NCI-H510A treated with DMSO at 0.1 percent for 48 hours (cell line): ENCODE data around the gene VIPR2.
"Not testable (repeated sequence)": the region's sequence is repeated elsewhere in the genome, so short reads cannot be mapped to it uniquely, and the experiment has no call there.

Source experiments
- DNase-seq: peaks from one replicate; lab custom pipeline; 2025; lab: John Stamatoyannopoulos, UW

VIPR2 gene

GRCh38 chr7:159008417-159008816 is 136.2 kb downstream of the VIPR2 start:
- no peak for DNase-seq

GRCh38 chr7:159007996-159008389 is 136.7 kb downstream of the VIPR2 start:
- DNase-seq = no peak

GRCh38 chr7:159007364-159007995 is 137.2 kb downstream of the VIPR2 start:
- DNase-seq = no peak

GRCh38 chr7:159006610-159007130 is 138.0 kb downstream of the VIPR2 start:
- no peak for DNase-seq

GRCh38 chr7:159006022-159006609 is 138.6 kb downstream of the VIPR2 start:
- DNase-seq = not testable (repeated sequence)

- no peak for DNase-seq
Observed at GRCh38 chr7:159005618-159006017, 139.0 kb downstream of the VIPR2 start.

GRCh38 chr7:159004411-159004810 is 140.3 kb downstream of the VIPR2 start:
- DNase-seq = no peak

GRCh38 chr7:159001811-159002210 is 142.9 kb downstream of the VIPR2 start:
- no peak for DNase-seq

- DNase-seq = no peak
Observed at GRCh38 chr7:159000859-159001435, 143.7 kb downstream of the VIPR2 start.

GRCh38 chr7:159000070-159000469 is 144.6 kb downstream of the VIPR2 start:
- no peak for DNase-seq

- DNase-seq = no peak
Observed at GRCh38 chr7:158999496-158999895, 145.2 kb downstream of the VIPR2 start.

GRCh38 chr7:158998261-158998660 is 146.4 kb downstream of the VIPR2 start:
- not testable (repeated sequence) for DNase-seq

- peak; percentile 23 for DNase-seq
Observed at GRCh38 chr7:158997471-158997870, 147.2 kb downstream of the VIPR2 start.

- no peak for DNase-seq
Observed at GRCh38 chr7:158997110-158997453, 147.6 kb downstream of the VIPR2 start.

GRCh38 chr7:158996214-158997109 is 148.2 kb downstream of the VIPR2 start:
- no peak for DNase-seq

- DNase-seq = no peak
Observed at GRCh38 chr7:158995514-158995913, 149.2 kb downstream of the VIPR2 start.

- DNase-seq = no peak
Observed at GRCh38 chr7:158994687-158995086, 150.0 kb downstream of the VIPR2 start.

- no peak for DNase-seq
Observed at GRCh38 chr7:158993591-158993990, 151.1 kb downstream of the VIPR2 start.

GRCh38 chr7:158992759-158993158 is 151.9 kb downstream of the VIPR2 start:
- no peak for DNase-seq

GRCh38 chr7:158991824-158992621 is 152.6 kb downstream of the VIPR2 start:
- no peak for DNase-seq

- no peak for DNase-seq
Observed at GRCh38 chr7:158988996-158989395, 155.7 kb downstream of the VIPR2 start.
